ENCODE results near the gene FGF2. TPM values are rescaled to one million over a fixed set of nuclear protein-coding genes. Genes with fewer than 3 reads are reported as not detected.

The FGF2 gene
- total RNA-seq, 1 experiment from 2014 or later, result 3.8 TPM

DNA sequence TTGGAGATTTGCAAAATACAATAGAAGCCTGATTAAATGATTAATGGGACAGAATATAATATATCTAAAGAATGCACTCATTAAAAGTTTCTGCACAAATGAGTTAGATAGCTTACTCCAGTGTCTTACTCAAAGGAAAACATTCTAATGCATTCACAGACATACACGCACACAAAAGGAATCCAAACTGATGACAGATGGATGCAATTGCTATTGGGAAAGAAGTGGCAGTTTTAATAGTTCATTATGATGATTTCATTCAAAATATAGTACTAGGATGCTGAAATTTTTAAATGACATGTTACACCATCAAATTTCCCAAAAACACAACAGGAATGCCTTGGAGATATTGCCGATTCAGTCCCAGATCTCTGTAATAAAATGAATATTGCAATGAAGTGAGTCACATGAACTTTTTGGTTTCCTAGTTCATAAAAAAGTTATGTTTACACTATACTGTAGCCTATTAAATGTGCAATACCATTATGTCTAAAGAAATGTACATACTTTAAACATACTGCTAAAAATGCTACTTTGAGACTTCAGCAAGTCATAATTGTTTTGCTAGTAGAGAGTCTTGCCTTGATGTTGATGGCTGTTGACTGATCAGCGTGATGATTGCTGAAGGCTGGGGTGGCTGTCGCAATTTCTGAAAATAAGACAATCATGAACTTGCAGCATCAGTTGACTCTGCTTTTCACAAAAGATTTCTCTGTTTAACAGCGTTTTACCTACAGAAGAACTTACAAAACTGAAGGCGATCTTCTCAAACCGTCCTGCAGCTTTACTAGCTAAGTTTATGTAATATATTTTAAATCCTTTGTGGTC lies 48.6 kb upstream of the FGF2 start:
- no peak for DNase-seq (ENCODE audit: low read depth, low spot score)
- Histone ChIP-seq H2AFZ (ENCODE audit: low read depth, low read length, poor library complexity, severe bottlenecking) (peak overlapping the region; percentile 3), H3K4me2 (ENCODE audit: low read length) (no peak overlapping the region), H3K27me3 (ENCODE audit: insufficient read depth, low read length) (no peaks in the 10 kb centered on the region), H3K9me2 (ENCODE audit: insufficient read depth) (no peaks in the 10 kb centered on the region), H4K20me1 (ENCODE audit: insufficient read depth) (no peaks in the 10 kb centered on the region), H3K36me3 (ENCODE audit: control insufficient read depth in 1 of 2, insufficient read depth in 2 of 2, low read length in 2 of 2) (no peaks in the 10 kb centered on the region), H3K9ac (ENCODE audit: low read length) (no peak overlapping the region), H3K4me3 (replicated peaks in 1 of 2; ENCODE audit: low read depth in 1 of 2, low read length in 2 of 2) (no peak overlapping the region), H3K79me2 (ENCODE audit: insufficient read depth, low read length) (no peaks in the 10 kb centered on the region), H3K4me1 (ENCODE audit: control insufficient read depth in 1 of 2, insufficient read depth in 2 of 2, low read length in 2 of 2) (peaks cover 0 to 21% of the 10 kb centered on the region in 2 experiments; a peak in 3 of 4 replicates), H3K9me3 (ENCODE audit: control insufficient read depth in 1 of 2, insufficient read depth in 1 of 2, low read depth in 1 of 2, low read length in 2 of 2) (no peaks in the 10 kb centered on the region), H3K27ac (ENCODE audit: low read depth, low read length) (no peak overlapping the region)
- BruUV-seq (replicated peaks), result no TSS peak
- RAD21 ChIA-PET (ENCODE audit: low non-redundant PET in 1 of 2, low total read pairs in 2 of 2, uncharacterized antibody in 2 of 2, unreplicated experiment in 2 of 2), result no interaction called here
- intact Hi-C loops (cut with micrococcal nuclease), result no loop called here
- TF ChIP-seq FOSL1 (IDR thresholded peaks at IDR 0.05; ENCODE audit: low read depth) (no peak), ELF1 (IDR thresholded peaks at IDR 0.05; ENCODE audit: borderline replicate concordance, low read depth) (no peak), ZFX (IDR thresholded peaks at IDR 0.05) (no peak), EGR1 (IDR thresholded peaks at IDR 0.05; ENCODE audit: low read depth) (no peak), EZH2phosphoT487 (IDR thresholded peaks at IDR 0.05; ENCODE audit: borderline replicate concordance) (no peak), MAX (IDR thresholded peaks at IDR 0.05) (no peak), YY1 (IDR thresholded peaks at IDR 0.05; ENCODE audit: extremely low read depth, insufficient replicate concordance, low read depth, low read length) (no peak), SRF (IDR thresholded peaks at IDR 0.05; ENCODE audit: low read depth) (no peak)
- TF ChIP-seq, protein P1, sequence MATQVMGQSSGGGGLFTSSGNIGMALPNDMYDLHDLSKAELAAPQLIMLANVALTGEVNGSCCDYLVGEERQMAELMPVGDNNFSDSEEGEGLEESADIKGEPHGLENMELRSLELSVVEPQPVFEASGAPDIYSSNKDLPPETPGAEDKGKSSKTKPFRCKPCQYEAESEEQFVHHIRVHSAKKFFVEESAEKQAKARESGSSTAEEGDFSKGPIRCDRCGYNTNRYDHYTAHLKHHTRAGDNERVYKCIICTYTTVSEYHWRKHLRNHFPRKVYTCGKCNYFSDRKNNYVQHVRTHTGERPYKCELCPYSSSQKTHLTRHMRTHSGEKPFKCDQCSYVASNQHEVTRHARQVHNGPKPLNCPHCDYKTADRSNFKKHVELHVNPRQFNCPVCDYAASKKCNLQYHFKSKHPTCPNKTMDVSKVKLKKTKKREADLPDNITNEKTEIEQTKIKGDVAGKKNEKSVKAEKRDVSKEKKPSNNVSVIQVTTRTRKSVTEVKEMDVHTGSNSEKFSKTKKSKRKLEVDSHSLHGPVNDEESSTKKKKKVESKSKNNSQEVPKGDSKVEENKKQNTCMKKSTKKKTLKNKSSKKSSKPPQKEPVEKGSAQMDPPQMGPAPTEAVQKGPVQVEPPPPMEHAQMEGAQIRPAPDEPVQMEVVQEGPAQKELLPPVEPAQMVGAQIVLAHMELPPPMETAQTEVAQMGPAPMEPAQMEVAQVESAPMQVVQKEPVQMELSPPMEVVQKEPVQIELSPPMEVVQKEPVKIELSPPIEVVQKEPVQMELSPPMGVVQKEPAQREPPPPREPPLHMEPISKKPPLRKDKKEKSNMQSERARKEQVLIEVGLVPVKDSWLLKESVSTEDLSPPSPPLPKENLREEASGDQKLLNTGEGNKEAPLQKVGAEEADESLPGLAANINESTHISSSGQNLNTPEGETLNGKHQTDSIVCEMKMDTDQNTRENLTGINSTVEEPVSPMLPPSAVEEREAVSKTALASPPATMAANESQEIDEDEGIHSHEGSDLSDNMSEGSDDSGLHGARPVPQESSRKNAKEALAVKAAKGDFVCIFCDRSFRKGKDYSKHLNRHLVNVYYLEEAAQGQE (IDR thresholded peaks at IDR 0.05; ENCODE audit: low read depth), result no peak
- POLR2A ChIA-PET, result no interaction called here
- no peak for ATAC-seq
- CTCF ChIA-PET, result no interaction called here

Measured in HCT116 (cell line).